OCI-LY7 (cell line): ENCODE measurements around the gene TLE4.

Source experiments
- CTCF ChIP-seq: fragments of 200-600 bp; sonication (generic); conservative IDR thresholded peaks from 2 replicates; pipeline ENCODE4 v1.5.1; 2014; ENCODE audit warnings: mild to moderate bottlenecking, antibody characterized with exemption, low read length, moderate library complexity, mixed read lengths
- EZH2phosphoT487 ChIP-seq: fragments of 200-600 bp; sonication (generic); IDR thresholded peaks from 2 replicates; pipeline ENCODE4 v1.6.1; 2018; ENCODE audit warnings: low read depth, borderline replicate concordance, mild to moderate bottlenecking, mixed run types, antibody characterized with exemption, low read length, moderate library complexity, mixed read lengths

GRCh38 chr9:79764374-79764773, 192.6 kb downstream of the TLE4 start:
- TF ChIP-seq CTCF (no peak), EZH2phosphoT487 (no peak)
